Panc1 (cell line): ENCODE results near the gene EPN1.

Experiments used
- CTCF ChIP-seq: fragments of 450-650 bp; IDR thresholded peaks from 2 replicates; pipeline ENCODE4 v1.5.1; 2017; ENCODE audit warnings: mild to moderate bottlenecking
- REST ChIP-seq, 2 experiments: IDR thresholded peaks; 2 replicates each; pipeline ENCODE4 v1.6.1; 2011 to 2012; ENCODE audit warnings: low read depth in 2 of 2, control low read depth in 1 of 2, low read length in 1 of 2, mild to moderate bottlenecking in 1 of 2, moderate library complexity in 1 of 2; ENCODE audit not compliant: insufficient read depth in 1 of 2
- SIN3A ChIP-seq: IDR thresholded peaks from 2 replicates; pipeline ENCODE4 v1.6.1; 2012; ENCODE audit warnings: low read depth, mild to moderate bottlenecking, low read length, moderate library complexity, borderline replicate concordance; ENCODE audit not compliant: insufficient read depth

- TF ChIP-seq CTCF (no peak), SIN3A (no peak), REST (IDR thresholded peaks at IDR 0.05; ENCODE audit: insufficient read depth in 1 of 2, low read depth in 2 of 2, low read length in 1 of 2) (no peak)
These were observed 25.8 kb downstream of the EPN1 start for GRCh38 chr19:55700813-55701212.
